ENCODE results near the gene CALCOCO2.
A peak's percentile ranks its signal among the peaks of the same experiment; 100 is the strongest.

The CALCOCO2 gene

DNA sequence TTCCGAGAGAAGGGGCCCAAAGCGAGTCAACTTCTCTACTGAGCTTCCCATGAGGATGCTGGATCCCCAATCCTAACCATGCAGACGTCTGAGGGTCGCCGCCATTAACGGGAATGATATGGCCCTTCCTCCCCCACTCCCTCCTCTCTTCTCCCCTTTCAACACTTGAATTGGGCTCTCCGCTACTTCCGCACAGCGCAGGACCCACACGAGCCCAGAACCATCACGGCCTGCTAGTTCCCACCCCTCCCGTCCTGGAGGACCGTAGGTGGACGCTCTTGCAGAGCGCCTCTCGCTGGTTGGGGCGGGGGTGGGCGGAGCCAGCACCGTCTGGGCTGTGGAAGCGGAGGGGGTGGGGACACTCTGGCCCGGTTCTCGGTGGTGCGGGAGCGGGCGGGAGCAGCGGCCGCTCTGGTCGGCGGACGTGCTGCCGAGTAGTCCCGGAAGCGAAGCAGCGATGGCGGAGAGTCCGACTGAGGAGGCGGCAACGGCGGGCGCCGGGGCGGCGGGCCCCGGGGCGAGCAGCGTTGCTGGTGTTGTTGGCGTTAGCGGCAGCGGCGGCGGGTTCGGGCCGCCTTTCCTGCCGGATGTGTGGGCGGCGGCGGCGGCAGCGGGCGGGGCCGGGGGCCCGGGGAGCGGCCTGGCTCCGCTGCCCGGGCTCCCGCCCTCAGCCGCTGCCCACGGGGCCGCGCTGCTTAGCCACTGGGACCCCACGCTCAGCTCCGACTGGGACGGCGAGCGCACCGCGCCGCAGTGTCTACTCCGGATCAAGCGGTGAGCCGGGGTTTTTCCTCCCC, 77.4 kb downstream of the CALCOCO2 start, which contains the start of gene UBE2Z:
TSS of gene UBE2Z (plus strand) at position 361 of the 797 bp plus-strand sequence. CDS start at position 458, 97 bp downstream.
- peak; percentile 97 for DNase-seq (ENCODE audit: low read depth)
- TF ChIP-seq, protein P1, sequence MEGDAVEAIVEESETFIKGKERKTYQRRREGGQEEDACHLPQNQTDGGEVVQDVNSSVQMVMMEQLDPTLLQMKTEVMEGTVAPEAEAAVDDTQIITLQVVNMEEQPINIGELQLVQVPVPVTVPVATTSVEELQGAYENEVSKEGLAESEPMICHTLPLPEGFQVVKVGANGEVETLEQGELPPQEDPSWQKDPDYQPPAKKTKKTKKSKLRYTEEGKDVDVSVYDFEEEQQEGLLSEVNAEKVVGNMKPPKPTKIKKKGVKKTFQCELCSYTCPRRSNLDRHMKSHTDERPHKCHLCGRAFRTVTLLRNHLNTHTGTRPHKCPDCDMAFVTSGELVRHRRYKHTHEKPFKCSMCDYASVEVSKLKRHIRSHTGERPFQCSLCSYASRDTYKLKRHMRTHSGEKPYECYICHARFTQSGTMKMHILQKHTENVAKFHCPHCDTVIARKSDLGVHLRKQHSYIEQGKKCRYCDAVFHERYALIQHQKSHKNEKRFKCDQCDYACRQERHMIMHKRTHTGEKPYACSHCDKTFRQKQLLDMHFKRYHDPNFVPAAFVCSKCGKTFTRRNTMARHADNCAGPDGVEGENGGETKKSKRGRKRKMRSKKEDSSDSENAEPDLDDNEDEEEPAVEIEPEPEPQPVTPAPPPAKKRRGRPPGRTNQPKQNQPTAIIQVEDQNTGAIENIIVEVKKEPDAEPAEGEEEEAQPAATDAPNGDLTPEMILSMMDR (conservative IDR thresholded peaks at IDR 0.05; ENCODE audit: low read length) = 0 out of 2 replicates have a peak, but pooled peaks have one; percentile 4
- peak within 1 kb of the TSS; percentile 85 for H3K4me3 ChIP-seq (ENCODE audit: low read length)

DNA sequence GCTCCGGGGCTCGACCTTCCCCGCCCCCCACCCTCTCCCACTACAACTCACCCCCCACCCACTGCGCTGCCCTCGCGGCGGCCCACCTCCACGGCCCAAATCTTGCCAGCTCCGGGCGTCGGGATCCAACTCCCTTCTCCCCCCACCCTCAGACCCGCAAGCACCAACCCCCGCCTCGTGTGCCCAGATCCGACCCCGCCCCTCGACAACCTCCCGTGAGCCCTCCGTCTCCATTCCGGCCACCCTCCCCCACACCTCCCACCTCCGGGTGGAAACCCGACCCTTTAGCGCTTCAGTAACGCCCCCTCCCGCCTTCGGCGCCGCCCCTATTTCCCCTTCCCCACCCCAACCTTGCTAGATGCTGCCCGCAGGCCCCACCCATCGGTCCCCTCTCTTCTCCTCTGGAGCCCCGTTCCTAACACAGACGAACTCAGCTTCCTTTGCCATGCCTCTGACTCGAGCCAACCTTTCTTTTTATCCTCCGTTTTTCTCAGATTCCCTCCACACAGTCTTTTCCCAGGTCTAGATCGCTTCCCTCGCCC, 78.1 kb downstream of the CALCOCO2 start:
- TF ChIP-seq, protein P1 (conservative IDR thresholded peaks at IDR 0.05; ENCODE audit: low read length) = no peak
- DNase-seq (ENCODE audit: low read depth) = peak; percentile 76
- peak overlapping the region; percentile 85 for H3K4me3 ChIP-seq (ENCODE audit: low read length)

DNA sequence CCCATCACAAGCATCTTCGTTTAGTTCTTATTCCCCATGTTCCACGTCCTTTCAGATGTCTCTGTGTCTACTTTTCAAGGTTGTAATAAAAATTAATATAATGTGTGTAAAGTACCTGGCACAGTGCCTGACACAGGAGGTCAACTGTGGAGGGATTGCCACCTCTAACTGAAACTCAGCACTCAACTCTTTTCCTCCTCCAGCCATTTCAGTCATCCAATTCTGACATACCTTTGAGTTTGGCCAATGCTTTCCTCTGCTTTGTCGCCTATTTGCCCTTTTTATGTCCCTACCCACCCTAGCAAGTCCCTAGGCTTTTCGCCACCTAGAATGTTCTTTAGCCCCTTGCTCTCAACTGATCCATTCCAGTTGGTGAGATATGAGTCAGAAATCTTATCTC, 78.9 kb downstream of the CALCOCO2 start:
- DNase-seq (ENCODE audit: low read depth) = no peak
- peak overlapping the region; percentile 85 for H3K4me3 ChIP-seq (ENCODE audit: low read length)

DNA sequence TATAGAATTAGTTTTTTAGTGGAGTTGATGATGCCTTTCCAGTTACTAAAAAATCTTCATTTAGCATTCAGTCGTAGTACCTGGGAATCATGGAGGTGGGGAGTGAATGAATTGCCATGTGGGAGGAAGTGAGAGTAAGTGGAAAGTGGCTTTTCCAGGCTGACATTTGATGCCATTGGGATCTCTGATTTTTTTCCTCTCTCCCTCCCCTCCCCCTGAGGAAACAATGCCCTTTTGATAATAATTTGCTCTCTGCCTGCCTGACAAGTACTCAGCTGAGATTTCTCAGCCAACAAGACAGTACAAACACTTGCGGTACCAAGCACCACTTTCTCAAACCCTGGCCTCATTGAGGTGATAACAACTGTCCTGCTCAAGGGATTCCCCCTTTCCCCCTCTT, 79.5 kb downstream of the CALCOCO2 start:
- TF ChIP-seq, protein P1 (conservative IDR thresholded peaks at IDR 0.05; ENCODE audit: low read length) = no peak
- DNase-seq (ENCODE audit: low read depth) = no peak
- H3K4me3 ChIP-seq (ENCODE audit: low read length) = peak overlapping the region; percentile 85

More for the DNA sequence above, 78.9 kb downstream of the CALCOCO2 start:
- TF ChIP-seq, protein P1 (conservative IDR thresholded peaks at IDR 0.05; ENCODE audit: low read length) = no peak

DNA sequence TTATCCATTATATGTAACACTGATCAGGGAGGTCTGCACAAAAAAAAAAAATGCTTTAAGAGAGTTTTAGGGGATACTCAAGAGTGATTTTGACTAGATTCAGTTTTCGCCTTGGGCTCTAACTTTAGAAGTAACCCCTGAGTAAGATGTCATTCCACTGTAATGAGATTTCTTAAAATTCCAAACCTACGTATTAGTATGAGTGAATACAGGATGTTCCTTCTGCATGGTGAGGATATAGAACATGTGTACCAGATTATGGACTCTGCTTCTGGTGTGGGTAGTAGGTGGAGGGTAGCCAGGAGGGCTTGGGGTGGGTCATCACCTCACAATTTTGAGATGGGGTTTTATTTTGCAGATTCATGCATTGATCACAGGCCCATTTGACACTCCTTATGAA, 81.6 kb downstream of the CALCOCO2 start:
- TF ChIP-seq, protein P1 (conservative IDR thresholded peaks at IDR 0.05; ENCODE audit: low read length) = no peak
- H3K4me3 ChIP-seq (ENCODE audit: low read length) = no peak overlapping the region

More for the DNA sequence above, 81.6 kb downstream of the CALCOCO2 start:
- DNase-seq (ENCODE audit: low read depth) = no peak

All from AG10803 (cell line).